Vagina (tissue), 2 donors: ENCODE measurements around the gene HNRNPA3.

ENCODE experiments used
- POLR2AphosphoS5 ChIP-seq, 2 donors: sonication (generic); formaldehyde crosslinking; IDR thresholded peaks; one replicate each; pipeline ENCODE4 v1.9.0; 2017; ENCODE audit warnings: antibody characterized with exemption in 2 of 2, mild to moderate bottlenecking in 2 of 2, low read depth in 1 of 2; ENCODE audit not compliant: insufficient read depth in 1 of 2
- TF ChIP-seq, protein P1 (sequence below), 3 experiments: fragments of 450-650 bp in 2 of 3; fragments of 200-600 bp in 1 of 3; sonication (generic) in 1 of 3; IDR thresholded peaks; one replicate each; pipeline ENCODE4 v1.5.1; 2017 to 2019; ENCODE audit warnings: antibody characterized with exemption in 3 of 3, mild to moderate bottlenecking in 2 of 3, moderate library complexity in 2 of 3

DNA sequence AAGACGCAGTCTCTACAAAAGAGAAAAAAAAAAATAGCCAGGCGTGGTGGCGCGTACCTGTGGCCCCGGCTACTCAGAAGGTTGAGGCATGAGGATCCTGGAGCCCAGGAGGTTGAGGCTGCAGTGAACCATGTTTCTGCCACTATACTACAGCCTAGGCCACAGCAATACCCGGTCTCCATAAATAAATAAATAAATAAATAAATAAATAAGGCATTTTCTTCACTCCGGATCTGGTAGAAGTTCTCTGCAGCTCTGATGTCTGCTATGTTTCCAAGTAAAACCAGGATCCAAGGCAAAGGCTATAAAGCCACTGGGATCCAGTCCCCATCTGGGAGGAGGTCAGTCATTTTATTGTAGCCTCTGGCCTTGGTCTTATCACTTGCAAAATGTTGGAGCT is 36.4 kb downstream of the HNRNPA3 start:
- TF ChIP-seq, protein P1, sequence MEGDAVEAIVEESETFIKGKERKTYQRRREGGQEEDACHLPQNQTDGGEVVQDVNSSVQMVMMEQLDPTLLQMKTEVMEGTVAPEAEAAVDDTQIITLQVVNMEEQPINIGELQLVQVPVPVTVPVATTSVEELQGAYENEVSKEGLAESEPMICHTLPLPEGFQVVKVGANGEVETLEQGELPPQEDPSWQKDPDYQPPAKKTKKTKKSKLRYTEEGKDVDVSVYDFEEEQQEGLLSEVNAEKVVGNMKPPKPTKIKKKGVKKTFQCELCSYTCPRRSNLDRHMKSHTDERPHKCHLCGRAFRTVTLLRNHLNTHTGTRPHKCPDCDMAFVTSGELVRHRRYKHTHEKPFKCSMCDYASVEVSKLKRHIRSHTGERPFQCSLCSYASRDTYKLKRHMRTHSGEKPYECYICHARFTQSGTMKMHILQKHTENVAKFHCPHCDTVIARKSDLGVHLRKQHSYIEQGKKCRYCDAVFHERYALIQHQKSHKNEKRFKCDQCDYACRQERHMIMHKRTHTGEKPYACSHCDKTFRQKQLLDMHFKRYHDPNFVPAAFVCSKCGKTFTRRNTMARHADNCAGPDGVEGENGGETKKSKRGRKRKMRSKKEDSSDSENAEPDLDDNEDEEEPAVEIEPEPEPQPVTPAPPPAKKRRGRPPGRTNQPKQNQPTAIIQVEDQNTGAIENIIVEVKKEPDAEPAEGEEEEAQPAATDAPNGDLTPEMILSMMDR (IDR thresholded peaks at IDR 0.05), result no peak
- no peak for TF ChIP-seq POLR2AphosphoS5 (IDR thresholded peaks at IDR 0.05; ENCODE audit: insufficient read depth in 1 of 2, low read depth in 1 of 2)
